ENCODE results near the gene CLPTM1L.
A peak's percentile ranks its signal among the peaks of the same experiment; 100 is the strongest.

CLPTM1L gene, protein sequence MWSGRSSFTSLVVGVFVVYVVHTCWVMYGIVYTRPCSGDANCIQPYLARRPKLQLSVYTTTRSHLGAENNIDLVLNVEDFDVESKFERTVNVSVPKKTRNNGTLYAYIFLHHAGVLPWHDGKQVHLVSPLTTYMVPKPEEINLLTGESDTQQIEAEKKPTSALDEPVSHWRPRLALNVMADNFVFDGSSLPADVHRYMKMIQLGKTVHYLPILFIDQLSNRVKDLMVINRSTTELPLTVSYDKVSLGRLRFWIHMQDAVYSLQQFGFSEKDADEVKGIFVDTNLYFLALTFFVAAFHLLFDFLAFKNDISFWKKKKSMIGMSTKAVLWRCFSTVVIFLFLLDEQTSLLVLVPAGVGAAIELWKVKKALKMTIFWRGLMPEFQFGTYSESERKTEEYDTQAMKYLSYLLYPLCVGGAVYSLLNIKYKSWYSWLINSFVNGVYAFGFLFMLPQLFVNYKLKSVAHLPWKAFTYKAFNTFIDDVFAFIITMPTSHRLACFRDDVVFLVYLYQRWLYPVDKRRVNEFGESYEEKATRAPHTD

GRCh38 chr5:1344975-1345838 lies at the start of gene CLPTM1L:
Gene CLPTM1L (minus strand): TSS chr5:1345099. CDS start chr5:1344841, 258 bp downstream.
- peak; percentile 80 for DNase-seq

GRCh38 chr5:1393571-1394501 lies 48.9 kb upstream of the CLPTM1L start:
- DNase-seq, result no peak

DNA sequence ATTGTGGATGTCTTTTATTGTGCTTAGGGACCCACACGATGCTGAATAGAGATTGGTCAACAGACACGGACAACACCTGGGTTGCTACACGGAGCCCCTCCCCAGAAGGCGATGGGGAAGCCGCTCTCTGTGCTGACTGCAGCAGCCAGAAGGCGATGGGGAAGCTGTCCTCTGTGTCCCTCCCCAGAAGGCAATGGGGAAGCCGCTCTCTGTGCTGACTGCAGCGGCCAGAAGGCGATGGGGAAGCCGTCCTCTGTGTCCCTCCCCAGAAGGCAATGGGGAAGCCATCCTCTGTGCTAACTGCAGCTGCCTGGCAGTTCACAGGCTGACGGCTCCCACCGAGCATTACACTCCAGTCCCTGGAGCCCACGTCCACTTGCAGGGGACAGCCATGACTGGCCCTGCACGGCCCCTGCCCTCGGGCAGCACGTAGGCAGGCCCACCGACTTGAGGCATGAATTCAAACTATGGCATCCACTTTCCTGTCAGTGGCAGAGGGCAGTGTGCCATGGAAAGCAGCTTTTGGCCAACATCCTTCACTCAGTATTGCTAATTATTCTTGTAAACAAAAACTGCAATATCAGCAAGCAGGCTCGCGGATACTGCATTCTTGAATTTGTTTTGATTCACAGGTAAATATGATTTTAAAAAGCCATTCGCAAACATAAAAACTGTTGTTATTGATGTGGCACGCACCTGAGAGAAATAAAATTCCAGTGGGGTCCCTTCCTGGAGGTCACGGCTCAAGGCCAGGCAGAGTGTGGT lies 48.1 kb upstream of the CLPTM1L start:
- no peak for DNase-seq

DNA sequence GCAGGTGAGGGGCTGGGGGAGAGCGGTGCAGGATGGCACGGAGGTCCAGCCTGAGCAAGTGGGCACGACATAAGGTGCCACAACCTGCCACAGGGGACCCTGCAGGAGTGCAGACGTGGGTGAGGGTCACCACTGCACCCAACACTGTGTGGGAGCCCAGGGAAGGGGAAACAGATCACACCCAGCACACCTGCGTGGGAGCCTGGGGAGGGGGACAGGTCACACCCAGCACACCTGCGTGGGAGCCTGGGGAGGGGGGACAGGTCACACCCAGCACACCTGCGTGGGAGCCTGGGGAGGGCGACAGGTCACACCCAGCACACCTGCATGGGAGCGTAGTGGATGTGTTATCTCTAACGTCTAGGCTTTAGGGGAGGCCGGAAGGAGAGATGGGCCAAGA lies 47.4 kb upstream of the CLPTM1L start:
- no peak for DNase-seq

- DNase-seq, result no peak
These were observed 46.8 kb upstream of the CLPTM1L start for GRCh38 chr5:1391691-1392090.

DNA sequence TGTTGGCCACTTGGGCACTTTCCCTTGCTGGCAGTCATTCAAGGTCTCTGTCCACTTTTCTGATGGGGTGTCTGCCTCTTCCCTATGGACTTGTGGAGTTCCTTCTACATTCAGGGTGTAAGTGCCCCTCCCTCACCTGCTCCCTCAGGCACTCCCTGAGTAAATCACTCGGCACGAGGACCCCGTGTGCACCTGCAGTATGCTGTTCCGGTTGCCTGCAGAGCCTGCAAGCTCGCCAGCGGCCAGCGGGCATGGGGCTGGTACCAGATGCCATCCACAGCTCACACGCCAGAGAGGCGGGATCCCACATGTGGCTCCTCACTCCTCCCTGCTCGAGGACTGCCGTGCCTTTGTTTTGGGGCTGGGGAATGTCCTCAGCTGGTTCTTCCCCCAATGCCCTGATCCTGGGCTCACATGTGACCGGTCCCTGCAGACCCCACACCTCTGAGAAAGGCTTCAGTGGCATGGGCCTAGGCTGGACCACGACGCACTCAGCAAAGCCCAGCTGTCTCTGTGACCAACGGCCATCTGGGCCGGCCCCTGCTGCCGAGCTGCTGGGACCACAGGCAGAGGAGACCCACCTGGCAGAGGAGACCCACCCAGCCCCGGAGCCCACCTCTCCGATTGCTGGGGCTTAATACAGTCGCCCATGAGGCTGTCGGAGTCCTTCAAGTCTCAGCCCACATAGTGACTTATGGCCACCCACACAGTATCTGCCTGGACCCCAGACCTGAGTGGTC lies 46.1 kb upstream of the CLPTM1L start:
- DNase-seq, result no peak

DNA sequence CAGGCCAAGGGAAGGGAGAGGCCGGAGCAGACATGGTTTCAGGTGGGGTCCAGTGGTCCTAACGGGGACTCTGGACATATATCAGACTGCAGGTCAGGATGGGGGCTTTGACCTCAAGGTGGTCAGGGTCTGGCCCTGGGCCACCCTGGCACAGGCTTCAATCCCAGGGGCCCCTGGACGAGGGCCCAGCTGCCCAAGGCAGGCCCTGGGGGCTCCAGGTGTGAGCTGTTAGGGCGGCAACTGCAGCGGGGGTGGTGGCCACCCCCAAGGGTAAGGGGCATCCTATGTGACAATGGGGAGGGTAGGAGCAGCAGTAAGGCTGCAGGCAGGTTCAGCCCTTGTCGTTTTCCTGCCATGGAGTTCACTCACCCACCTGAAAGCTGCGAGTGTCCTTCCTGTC lies 45.4 kb upstream of the CLPTM1L start:
- DNase-seq, result no peak

DNA sequence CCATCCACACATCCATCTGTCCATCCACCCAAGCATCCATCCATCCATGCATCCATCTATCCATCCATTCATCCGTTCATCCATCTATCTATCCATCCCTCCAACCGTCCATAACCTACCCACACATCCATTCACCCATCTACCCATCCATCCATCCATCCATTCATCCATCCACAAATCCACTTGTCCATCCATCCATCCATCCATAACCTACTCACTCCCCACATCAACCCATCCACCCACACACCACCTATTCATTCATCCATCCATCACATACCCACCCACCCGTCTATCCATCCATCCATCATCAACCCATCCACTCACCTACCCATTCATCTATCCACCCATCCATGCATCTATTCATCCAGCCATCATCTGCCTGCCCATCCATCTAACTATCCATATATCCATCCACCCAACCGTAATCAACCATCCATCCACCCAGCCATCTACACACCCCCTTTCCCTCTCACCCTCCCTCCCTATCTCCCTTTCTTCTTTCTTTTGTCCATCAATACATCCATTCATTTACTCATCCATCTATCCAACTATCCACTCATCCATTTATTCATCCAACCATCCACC lies 43.6 kb upstream of the CLPTM1L start:
- DNase-seq, result no peak

DNA sequence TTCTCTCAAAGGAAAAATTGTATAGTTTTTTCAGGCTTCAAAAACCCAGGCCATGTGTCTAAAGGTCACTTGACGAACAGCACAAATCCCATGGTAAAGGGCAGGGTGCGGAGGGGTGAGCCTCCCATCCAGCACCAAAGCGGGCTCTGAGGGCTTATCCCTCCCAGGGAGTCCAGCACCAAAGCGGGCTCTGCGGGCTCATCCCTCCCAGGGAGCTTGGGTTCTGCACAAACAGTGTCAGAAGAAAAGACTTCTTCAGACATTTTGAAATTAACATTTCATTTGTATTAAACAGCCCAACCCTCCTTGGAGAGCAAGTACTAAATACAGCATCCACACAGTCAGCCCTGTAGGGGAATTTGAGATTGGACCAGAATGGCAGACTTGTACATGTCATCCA lies 43.0 kb upstream of the CLPTM1L start:
- no peak for DNase-seq

DNA sequence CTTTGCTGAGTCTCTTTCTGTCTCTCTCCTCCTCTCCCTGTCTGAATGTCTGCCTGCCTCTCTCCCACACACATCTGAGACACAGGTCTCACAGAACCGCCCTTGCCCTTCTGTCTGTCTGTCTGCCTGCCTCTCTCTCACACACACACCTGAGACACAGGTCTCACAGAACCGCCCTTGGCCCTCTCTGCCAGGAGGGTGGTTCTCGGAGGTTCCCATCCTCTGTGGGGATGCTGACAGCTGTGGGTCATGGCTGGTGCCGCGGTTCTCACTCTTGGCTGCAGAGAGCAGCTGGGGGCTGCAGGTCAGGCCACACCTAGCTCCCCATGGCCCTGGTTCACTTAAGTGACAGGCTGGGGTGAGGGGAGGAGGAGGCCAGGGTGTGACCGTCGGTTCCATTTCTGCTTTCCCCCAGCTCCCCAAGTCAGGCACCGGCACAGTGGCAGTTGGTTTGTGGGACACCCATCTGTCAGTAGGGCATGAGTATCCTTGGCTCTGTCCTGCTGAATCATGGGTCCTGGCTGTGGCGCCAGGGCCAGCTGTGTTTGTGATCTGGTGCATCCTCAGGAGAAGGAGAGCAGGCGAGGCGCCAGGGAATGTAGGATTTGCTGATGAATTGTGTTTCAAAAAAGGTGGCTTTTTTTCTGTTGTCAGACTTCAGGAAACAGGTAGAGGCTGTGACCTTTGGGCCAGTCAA lies 42.3 kb upstream of the CLPTM1L start:
- no peak for DNase-seq

- DNase-seq, result peak; percentile 21
These were observed 41.4 kb upstream of the CLPTM1L start for GRCh38 chr5:1386274-1386717.

DNA sequence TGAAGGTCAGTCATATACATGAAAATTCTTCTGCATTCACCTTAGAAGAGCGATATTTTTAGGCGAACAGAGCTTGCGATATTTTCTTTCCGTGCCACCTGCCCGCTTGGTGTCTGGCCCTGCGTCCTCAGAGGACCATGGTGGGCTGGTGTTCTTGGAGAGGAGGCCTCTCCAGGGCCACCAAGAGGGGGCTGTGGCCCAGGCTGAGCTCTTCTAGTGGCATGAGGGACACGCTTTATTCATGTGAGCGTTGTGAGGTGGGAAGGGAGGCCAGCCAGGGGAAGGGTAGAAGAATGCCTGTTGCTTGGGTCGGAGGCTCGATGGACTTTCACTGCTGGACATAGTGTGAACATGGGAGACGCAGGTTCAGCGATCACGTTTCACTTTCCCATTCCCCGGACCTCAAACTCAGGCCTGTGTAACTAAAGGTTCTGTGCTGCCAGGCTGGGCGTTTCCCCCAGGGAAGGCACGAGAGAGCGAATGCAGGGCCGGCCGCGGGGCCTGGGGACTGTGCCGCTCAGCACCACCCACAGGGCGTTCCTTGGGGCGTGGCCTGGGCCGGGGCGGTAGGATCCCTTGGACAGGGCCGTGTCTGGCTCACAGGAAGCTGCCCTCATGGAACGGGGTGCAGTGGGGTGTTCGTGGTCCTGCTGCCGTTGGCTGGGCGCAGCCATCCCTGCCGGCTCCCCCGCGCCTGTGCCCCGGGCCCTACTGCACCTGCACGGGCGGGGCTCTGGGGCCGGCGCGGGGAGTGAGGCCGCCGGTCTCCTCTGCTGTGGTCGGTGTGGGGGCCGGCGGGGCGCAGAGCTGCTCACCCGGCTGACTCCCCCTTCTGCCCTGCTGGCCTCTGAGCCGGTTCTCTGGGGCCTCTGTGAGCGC lies 40.7 kb upstream of the CLPTM1L start:
- DNase-seq, result peak; percentile 75

DNA sequence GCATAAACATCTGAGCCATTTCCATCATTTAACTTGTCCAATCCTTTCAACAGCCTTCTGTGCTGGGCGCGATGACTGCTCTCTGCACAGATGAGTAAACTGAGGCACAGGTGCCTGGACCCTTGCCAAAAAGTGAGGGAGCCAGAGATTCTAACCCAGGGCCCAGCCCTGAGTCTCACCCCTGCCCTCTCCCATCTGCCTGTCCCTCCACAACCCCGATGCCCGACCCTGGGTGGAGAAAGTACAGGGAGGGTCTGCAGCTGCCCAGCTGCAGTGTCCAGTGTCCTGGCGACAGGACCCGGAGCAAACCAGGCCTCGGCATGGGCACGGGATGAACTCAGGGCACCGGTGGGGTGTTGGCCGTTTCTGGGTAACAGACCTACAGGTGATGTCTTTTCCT lies 39.6 kb upstream of the CLPTM1L start:
- DNase-seq, result no peak

DNA sequence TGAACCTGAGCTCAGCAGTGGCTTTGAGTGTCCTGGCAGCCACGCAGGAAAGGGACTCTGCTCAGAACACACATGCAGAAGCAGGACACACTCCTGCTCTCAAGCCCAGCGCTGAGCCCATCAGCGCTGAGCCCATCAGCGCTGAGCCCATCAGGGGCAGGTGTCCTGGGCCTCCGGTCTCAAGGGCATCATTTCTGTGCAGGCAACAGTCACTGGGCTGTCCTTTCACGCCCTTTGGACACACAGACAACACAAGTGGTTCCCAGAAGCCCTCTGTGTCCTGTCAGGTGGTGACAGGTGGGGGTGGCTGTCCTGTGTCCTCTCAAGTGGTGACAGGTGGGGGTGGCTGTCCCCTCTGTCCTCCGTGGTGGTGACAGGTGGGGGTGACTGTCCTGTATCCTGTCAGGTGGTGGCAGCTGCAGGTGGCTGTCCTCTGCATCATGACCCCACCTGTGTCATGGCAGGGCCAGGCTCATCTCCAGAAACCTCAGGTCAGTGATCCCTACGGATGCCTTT lies 39.0 kb upstream of the CLPTM1L start:
- DNase-seq, result no peak

DNA sequence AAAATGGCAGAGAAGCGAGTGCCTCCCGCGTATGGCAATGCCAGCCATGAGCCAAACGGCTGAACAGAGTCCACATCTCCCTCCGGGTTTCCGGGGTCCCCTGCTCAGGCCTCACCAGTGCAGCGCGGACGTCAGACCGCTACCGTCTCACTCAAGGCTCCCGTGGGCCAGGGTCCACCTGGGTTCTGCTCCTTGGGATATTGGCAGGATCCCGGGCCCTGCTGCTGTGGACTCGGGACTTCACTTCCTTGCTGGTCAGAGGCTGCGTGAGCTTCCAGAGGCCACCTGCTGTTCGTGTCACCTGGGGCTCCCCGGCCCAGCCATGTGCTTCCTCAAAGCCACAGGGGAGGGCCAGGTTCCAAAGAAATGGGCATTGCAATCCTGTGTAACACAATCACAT lies 38.4 kb upstream of the CLPTM1L start:
- no peak for DNase-seq

- no peak for DNase-seq
These were observed 37.4 kb upstream of the CLPTM1L start for GRCh38 chr5:1382248-1382700.

DNA sequence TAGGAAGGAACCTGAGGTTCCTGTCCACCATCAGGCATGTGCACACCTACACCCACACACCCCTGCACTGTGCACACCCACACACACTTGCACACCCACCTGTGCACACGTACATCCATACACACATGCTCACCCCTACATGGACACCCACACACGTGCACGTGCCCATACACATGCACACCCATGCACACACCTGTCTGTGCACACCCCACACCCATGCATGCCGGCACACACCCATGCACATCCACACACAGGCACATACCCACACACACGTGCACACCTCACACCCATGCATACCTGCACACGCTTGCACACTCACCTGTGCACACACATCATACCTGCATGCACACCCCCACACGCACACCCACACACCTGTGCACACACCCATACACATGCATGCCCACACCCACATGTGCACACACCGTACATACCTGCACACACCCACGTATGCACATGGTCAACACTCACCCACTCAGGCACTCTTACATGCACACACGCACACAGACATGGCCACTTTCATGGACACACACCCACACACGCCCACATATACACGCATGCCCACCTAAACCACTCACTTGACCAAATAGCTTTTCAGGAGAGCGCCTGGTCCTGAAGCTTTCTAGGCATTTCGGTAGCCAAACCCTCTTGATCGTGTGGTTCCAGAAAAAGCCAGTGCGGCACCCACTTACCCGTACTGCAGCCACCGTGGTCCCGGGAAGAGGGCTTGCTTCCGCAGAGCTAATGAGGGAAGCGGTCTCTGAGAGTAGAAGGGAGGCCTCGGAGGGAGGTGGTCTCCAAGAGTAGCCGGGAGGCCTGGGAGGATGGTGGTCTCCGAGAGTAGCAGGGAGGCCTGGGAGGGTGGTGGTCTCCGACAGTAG lies 36.7 kb upstream of the CLPTM1L start:
- DNase-seq, result no peak

DNA sequence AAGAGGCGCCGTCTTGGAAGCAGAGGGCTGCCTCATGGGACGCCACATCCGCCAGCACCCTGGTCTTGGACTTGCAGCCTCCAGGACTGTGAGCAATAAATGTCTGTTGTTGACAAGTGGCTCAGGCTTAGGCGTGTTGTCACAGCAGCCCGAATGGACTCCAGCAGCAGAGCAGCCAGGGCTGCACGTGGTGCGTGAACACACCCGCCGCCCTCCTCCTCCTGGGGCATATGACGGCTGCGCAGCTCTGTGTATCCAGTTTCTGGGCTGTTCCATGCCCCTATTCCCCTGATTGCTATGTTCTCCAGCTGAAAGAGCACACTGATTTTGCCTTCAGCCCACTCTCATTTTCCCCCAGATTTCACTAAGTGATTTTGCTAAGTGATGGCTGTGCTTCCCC lies 36.0 kb upstream of the CLPTM1L start:
- no peak for DNase-seq

Measured in NCI-H1436 (cell line).